Right ventricle myocardium superior (tissue), 1 donor: Measurements from ENCODE around the gene SMIM35. TPM values are rescaled to one million over a fixed set of nuclear protein-coding genes. Genes with fewer than 3 reads are reported as not detected.
"Not testable (repeated sequence)": the region's sequence is repeated elsewhere in the genome, so short reads cannot be mapped to it uniquely, and the experiment has no call there.

Source experiments
- ATAC-seq: fragments of 200-7000 bp; cut with Tn5 transposase; one replicate; pipeline ENCODE4 v1.9.1; 2020; ENCODE audit warnings: mild to moderate bottlenecking; ENCODE audit not compliant: poor library complexity
- DNase-seq: peaks from one replicate; pipeline ENCODE4 v3.0.0-alpha.2; 2020
- intact Hi-C: fragments of 100-400 bp; cut with DNase I; formaldehyde crosslinking; loops from one replicate; pipeline ENCODE4 v1.11.2; 2022
- total RNA-seq: library from RNA; stranded (reverse); fragmentation: NEBNext Ultra II Directional; extraction: Animal tissue kit (Norgen Biotek cat#: 25700); gene quantifications from one replicate; pipeline ENCODE4 v1.2.1, GENCODE V29; 2021
- donor health status: DM: no; HTN: yes; CAD: no; lungs with severe emphysema.

The SMIM35 gene
- total RNA-seq, 1 donor from 2014 or later: not detected

GRCh38 chr11:118064956-118065355 lies 21.8 kb downstream of the SMIM35 start:
- intact Hi-C loops: no loop called here
- no peak for DNase-seq
- ATAC-seq: no peak

DNA sequence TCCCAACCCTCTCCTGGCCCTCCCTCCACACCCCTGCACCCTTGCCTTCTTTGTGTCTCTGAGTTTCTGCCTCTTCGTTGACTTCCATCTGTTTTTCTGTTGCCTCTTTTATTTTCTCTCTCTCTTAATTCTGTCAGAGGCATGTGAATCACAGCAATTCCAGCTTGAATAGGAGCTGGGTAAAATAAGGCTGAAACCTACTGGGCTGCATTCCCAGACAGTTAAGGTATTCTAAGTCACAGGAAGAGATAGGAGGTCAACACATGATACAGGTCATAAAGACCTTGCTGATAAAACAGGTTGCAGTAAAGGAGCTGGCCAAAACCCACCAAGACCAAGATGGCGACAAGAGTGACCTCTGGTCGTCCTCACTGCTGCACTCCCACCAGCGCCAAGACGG lies 24.1 kb downstream of the SMIM35 start:
- DNase-seq, ATAC-seq, intact Hi-C loops: not testable (repeated sequence)

GRCh38 chr11:118062181-118062580 lies 24.6 kb downstream of the SMIM35 start:
- intact Hi-C loops, ATAC-seq: not testable (repeated sequence)

GRCh38 chr11:118061586-118062125 lies 25.1 kb downstream of the SMIM35 start:
- DNase-seq (no peak), ATAC-seq (no peak)
- intact Hi-C loops: no loop called here

More at GRCh38 chr11:118062181-118062580, 24.6 kb downstream of the SMIM35 start:
- not testable (repeated sequence) for DNase-seq

DNA sequence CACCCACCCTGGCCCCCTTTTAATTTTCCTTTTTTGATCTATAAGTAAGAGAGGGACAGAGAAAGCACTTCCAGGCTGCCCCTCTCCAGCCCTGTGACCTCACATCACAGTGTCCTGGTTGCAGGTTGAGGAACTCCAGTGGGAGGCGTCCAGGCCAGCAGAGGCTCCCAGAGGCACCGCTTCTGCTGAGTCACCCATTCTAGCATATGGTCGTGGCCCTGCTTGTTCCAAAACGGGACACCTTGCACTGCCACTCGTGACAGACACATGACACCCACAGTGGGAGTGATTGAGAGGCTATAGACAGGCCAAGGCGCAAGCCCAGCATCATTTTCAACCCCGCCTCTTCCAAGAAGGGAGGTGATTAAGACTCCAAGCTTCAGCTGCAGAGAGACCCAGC lies 25.9 kb downstream of the SMIM35 start:
- no peak for DNase-seq
- intact Hi-C loops: no loop called here
- peak; percentile 69 for ATAC-seq

GRCh38 chr11:118060081-118060661 lies 26.6 kb downstream of the SMIM35 start:
- intact Hi-C loops: no loop called here
- DNase-seq (no peak), ATAC-seq (no peak)

DNA sequence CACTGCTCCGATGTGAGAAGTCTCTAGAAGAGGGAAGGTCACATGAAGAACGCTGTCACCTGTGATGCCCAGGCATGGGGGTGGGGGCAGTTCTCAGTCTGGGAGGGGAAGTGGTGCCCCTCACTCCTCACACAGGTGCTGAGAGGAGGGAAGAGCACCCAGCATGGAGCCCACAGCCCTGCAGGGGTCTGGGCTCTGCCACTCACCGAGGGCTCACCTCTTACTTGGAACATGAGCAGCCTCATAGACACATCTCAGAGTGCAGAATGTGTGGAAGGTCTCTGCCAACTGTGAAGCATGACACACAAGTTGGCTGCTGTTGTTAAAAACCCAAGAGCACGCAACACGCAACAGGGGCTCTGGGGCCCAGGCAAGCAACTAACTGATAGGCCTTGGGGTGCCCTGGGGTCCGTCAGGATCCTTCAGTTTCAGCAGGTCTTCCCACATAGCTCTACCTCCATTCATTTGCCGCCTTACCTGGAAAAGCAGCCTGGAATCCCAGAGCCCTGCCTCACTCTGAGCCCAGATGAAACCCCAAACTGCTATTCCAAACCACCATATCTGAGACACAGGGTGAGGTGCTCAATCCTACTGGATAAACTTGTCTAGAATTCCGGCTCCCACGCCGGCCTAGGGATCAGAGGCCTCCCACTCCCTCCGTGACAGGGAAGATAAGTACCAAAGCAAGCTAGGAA lies 27.4 kb downstream of the SMIM35 start:
- DNase-seq: no peak
- ATAC-seq: peak; percentile 6
- intact Hi-C loops: loop anchor here (10.0 kb wide), 1 partner anchor 215 kb away; no protein-coding TSS in a partner anchor

GRCh38 chr11:118058311-118059245 lies 28.2 kb downstream of the SMIM35 start:
- no peak for DNase-seq
- intact Hi-C loops: loop anchor here (10.0 kb wide), 1 partner anchor 214 kb away; no protein-coding TSS in a partner anchor

DNA sequence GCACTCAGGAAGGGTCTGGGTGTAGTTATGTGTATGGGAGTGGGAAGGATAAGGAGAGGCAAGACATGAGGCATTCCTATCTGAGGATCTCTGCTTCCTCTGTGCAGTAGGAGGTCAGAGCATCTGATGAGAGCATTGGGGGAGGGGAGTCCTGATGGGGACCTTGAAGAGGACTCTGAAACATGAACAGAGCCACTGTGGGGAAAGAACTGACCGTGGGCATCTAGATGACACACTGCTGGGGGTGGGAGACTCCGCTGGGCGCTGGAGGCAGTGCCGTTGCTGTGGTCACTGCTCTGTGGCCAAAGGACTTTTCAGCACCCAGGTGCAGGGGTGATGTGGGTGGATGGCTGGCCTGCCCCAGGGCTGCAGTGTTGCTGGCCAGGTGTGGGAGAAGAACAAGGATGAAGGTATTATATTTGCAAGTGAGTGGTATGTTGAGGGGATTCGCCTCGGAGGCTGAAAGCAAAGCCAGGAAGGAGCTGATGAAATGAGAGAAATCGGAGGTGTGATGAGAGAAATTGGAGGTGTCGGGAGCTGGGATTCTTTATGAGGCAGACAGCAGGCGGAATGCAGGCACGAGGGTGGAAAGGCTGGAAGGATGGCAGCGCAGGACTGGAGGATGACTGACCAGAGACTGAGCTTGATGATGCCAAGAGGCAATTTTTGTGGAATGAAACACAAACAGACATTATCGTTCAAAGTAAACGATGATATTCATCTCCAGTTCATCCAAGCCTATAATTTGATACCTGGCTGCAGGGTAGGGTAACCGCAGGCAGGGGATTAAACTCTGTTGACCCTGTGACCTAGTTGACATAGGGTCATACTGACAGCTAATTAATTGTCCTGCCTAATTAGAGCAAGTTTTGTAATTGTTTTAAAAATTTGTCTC lies 29.3 kb downstream of the SMIM35 start:
- ATAC-seq (no peak), DNase-seq (no peak)
- intact Hi-C loops: loop anchor here (10.0 kb wide), 1 partner anchor 213 kb away; no protein-coding TSS in a partner anchor

More at GRCh38 chr11:118058311-118059245, 28.2 kb downstream of the SMIM35 start:
- ATAC-seq: no peak

DNA sequence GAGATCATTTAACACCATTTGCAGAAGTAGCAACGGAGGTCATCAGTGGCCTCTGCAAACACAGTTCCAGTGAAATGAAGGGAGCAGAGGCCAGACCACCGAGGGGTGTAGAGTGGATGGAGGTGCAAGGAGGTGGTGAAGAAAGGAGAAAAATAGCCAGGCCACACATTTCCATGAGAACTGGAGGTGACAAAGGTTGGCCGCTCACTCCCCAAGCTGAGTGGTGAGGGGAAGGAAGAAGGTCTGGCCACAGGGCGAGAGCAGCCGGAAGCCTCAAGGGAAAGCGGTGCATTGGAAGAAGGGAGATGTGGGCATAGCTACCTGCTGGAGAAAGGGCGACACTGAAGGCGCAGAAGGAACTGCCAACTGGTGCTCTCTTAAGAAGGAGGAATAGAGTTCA lies 30.0 kb downstream of the SMIM35 start:
- no peak for ATAC-seq
- intact Hi-C loops: loop anchor here (10.0 kb wide), 1 partner anchor 212 kb away; no protein-coding TSS in a partner anchor
- DNase-seq: no peak

DNA sequence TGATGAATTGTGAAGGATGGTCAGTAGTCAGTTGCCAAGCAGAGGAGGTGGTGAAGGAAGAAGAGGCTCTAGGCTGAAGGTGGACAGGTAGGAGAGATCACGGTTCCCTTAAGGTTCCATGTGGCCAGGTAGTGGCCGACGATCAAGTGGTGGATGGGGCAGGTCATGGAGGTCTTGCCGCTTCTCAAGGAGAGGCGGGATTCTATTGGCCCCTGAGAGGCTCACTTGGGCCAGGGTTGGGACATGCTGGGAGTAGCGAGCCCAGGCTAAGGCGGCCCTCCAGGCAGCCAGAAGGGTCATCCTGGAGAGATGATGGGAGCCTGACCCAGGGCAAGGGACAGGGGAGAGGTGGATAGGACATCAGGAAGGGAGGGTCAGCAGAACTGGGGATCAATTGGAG lies 30.8 kb downstream of the SMIM35 start:
- DNase-seq: no peak
- intact Hi-C loops: loop anchor here (10.0 kb wide), 1 partner anchor 211 kb away; no protein-coding TSS in a partner anchor
- no peak for ATAC-seq

DNA sequence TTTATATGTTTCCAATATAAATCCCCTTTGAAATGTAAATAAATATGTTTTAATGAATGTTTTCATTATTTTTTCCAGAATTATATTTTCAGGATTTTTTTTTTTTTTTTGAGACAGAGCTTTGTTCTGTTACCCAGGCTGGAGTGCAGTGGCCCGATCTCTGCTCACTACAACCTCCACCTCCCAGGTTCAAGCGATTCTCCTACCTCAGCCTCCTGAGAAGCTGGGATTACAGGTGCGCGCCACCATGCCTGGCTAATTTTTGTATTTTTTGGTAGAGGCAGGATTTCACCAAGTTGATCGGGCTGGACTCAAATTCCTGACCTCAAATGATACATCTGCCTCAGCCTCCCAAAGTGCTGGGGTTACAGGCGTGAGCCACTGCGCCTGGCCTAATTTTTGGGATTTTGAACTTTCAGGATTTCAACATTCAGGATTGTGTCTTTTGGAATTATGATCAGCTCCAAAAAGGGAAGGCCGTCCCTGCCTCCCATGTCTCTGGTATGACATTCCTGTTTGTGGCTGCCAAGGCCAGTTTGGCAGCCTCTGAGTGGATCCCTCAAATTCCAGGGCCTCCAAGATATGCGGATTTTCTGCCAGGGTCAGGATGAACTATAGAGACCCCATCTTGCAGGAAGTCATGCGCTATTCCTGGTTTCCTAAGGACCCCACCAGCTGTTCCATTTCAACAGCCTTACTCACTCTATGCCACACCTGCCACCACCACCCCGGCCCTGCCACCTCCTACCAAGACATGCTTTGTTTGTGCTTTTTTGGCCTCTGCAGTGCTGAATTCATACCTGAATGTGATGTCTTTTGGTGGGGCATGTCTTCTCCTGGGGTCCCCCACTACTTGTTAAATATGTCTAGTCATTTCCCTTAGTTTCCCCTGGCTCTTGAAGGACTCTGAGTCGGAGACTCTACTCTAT lies 31.8 kb downstream of the SMIM35 start:
- DNase-seq: no peak
- intact Hi-C loops: loop anchor here (5.0 to 10.0 kb wide), 2 partner anchors 108 to 210 kb away; no protein-coding TSS in a partner anchor
- no peak for ATAC-seq

GRCh38 chr11:118052581-118053206 lies 34.1 kb downstream of the SMIM35 start:
- ATAC-seq (no peak), DNase-seq (no peak)
- intact Hi-C loops: loop anchor here (5.0 to 10.0 kb wide), 2 partner anchors 105 to 208 kb away; no protein-coding TSS in a partner anchor

GRCh38 chr11:118051611-118052461 lies 34.9 kb downstream of the SMIM35 start:
- no peak for DNase-seq
- intact Hi-C loops: loop anchor here (5.0 to 10.0 kb wide), 2 partner anchors 105 to 207 kb away; no protein-coding TSS in a partner anchor
- ATAC-seq: no peak

DNA sequence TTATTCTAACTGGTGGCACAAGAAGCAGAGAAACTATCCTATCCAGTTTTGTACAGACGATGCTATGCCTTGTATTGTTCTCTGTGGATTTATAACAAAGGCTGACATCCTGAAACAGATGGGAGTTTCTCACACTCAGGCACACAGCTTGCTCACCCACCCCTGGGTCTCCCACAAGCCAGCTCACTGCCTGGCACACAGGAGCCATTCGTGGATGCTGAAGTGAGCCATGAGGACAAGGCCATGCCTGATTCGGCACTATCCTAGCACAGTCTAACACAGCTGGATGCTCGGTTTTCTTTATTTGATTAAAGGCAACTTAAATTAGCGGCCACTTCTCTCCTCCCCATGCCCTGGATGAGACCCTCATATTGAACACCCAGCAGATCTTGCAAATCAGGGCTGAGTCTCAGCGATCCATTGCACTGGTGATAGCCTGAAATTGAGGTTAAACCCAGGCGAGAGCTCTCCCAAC lies 35.6 kb downstream of the SMIM35 start:
- no peak for DNase-seq
- no peak for ATAC-seq
- intact Hi-C loops: loop anchor here (5.0 to 10.0 kb wide), 2 partner anchors 104 to 206 kb away; no protein-coding TSS in a partner anchor
